ENCODE measurements around the gene LYPD5. TPM values are rescaled to one million over a fixed set of nuclear protein-coding genes. Genes with fewer than 3 reads are reported as not detected.

The LYPD5 gene
- total RNA-seq, 4 donors from 2014 or later = 2.1 to 5.2 (median 2.6) TPM; not detected in 1

GRCh38 chr19:43782311-43782660 is 20.0 kb downstream of the LYPD5 start:
- no peaks in the 10 kb centered on the region for H3K27me3 ChIP-seq
- intact Hi-C loops (cut with DNase I; ENCODE audit: low total_unique reads) (loop anchor here (5.0 kb wide), 1 partner anchor 35 kb away; no protein-coding TSS in a partner anchor), in situ Hi-C loops (cut with MboI; ENCODE audit: low pct_ligation_motif_present in 1 of 4, low pct_unique_long_range_greater_than_20kb in 1 of 4, low sequenced_read_pairs in 3 of 4) (no loop called here)
- peak overlapping the region in 3 of 4 donors; percentile 44 to 67 (median 47) for H3K27ac ChIP-seq
- TF ChIP-seq POLR2AphosphoS5 (IDR thresholded peaks at IDR 0.05) (no peak), CTCF (IDR thresholded peaks at IDR 0.05) (no peak), POLR2A (IDR thresholded peaks at IDR 0.05) (no peak), EP300 (IDR thresholded peaks at IDR 0.05; ENCODE audit: low read depth) (no peak)
- H3K4me3 ChIP-seq = no peak overlapping the region
- H3K36me3 ChIP-seq = no peaks in the 10 kb centered on the region
- H3K4me1 ChIP-seq = peaks cover 30 to 64% (median 49%) of the 10 kb centered on the region in 4 donors
- DNase-seq = no peak
- no peaks in the 10 kb centered on the region for H3K9me3 ChIP-seq
- WGBS, 2 donors (ENCODE audit: low coverage in 1 of 2) = 0 to 31% methylated on average over 1 to 8 of the region's 8 CpGs

- WGBS, 2 donors (ENCODE audit: low coverage in 1 of 2) = 75 to 77% methylated on average over 4 to 14 of the region's 14 CpGs
- DNase-seq = no peak
- Histone ChIP-seq H3K4me1 (peaks cover 30 to 68% (median 51%) of the 10 kb centered on the region in 4 donors), H3K27me3 (no peaks in the 10 kb centered on the region), H3K4me3 (no peak overlapping the region), H3K36me3 (no peaks in the 10 kb centered on the region), H3K9me3 (no peaks in the 10 kb centered on the region), H3K27ac (peak overlapping the region; percentile 82 to 86 (median 84))
- no peak for TF ChIP-seq CTCF (IDR thresholded peaks at IDR 0.05)
- no peak for TF ChIP-seq EP300 (IDR thresholded peaks at IDR 0.05; ENCODE audit: low read depth)
- no peak for TF ChIP-seq POLR2AphosphoS5 (IDR thresholded peaks at IDR 0.05)
- no peak for TF ChIP-seq POLR2A (IDR thresholded peaks at IDR 0.05)
- intact Hi-C loops (cut with DNase I; ENCODE audit: low total_unique reads) = loop anchor here (5.0 kb wide), 1 partner anchor 34 kb away; no protein-coding TSS in a partner anchor
- in situ Hi-C loops (cut with MboI; ENCODE audit: low pct_ligation_motif_present in 1 of 4, low pct_unique_long_range_greater_than_20kb in 1 of 4, low sequenced_read_pairs in 3 of 4) = no loop called here
Observed at GRCh38 chr19:43781630-43782310, 20.5 kb downstream of the LYPD5 start.

GRCh38 chr19:43780706-43781525 is 21.3 kb downstream of the LYPD5 start, which contains the start of gene KCNN4:
KCNN4 (minus strand) TSS chr19:43780973; CDS start chr19:43780861, 112 bp downstream.
- peak; percentile 88 for DNase-seq
- no peaks in the 10 kb centered on the region for H3K27me3 ChIP-seq
- peak within 1 kb of the TSS; percentile 82 to 86 (median 84) for H3K27ac ChIP-seq
- WGBS, 2 donors (ENCODE audit: low coverage in 1 of 2) = 6% methylated on average over 16 of the region's 19 CpGs; no CpG with 5 or more reads in 1 of the 2 donors
- in situ Hi-C loops (cut with MboI; ENCODE audit: low pct_ligation_motif_present in 1 of 4, low pct_unique_long_range_greater_than_20kb in 1 of 4, low sequenced_read_pairs in 3 of 4) (no loop called here), intact Hi-C loops (cut with DNase I; ENCODE audit: low total_unique reads) (loop anchor here (5.0 kb wide), 1 partner anchor 34 kb away; no protein-coding TSS in a partner anchor)
- peak; percentile 94 for TF ChIP-seq POLR2A (IDR thresholded peaks at IDR 0.05)
- no peak for TF ChIP-seq EP300 (IDR thresholded peaks at IDR 0.05; ENCODE audit: low read depth)
- TF ChIP-seq POLR2AphosphoS5 (IDR thresholded peaks at IDR 0.05) = peak; percentile 83 to 96 (median 96)
- peaks cover 34 to 75% (median 51%) of the 10 kb centered on the region in 4 donors for H3K4me1 ChIP-seq
- H3K36me3 ChIP-seq = no peaks in the 10 kb centered on the region
- H3K4me3 ChIP-seq = peak within 1 kb of the TSS in 3 of 4 donors; percentile 19 to 52 (median 43)
- no peaks in the 10 kb centered on the region for H3K9me3 ChIP-seq

- no peaks in the 10 kb centered on the region for H3K9me3 ChIP-seq
- intact Hi-C loops (cut with DNase I; ENCODE audit: low total_unique reads) = loop anchor here (5.0 kb wide), 1 partner anchor 33 kb away; no protein-coding TSS in a partner anchor
- H3K36me3 ChIP-seq = no peaks in the 10 kb centered on the region
- peaks cover 34 to 81% (median 52%) of the 10 kb centered on the region in 4 donors for H3K4me1 ChIP-seq
- peak overlapping the region in 3 of 4 donors; percentile 19 to 52 (median 43) for H3K4me3 ChIP-seq
- no peak for DNase-seq
- no peaks in the 10 kb centered on the region for H3K27me3 ChIP-seq
- in situ Hi-C loops (cut with MboI; ENCODE audit: low pct_ligation_motif_present in 1 of 4, low pct_unique_long_range_greater_than_20kb in 1 of 4, low sequenced_read_pairs in 3 of 4) = no loop called here
- TF ChIP-seq CTCF (IDR thresholded peaks at IDR 0.05) (peak in 2 of 5 experiments; percentile 31 to 55), EP300 (IDR thresholded peaks at IDR 0.05; ENCODE audit: low read depth) (no peak), POLR2AphosphoS5 (IDR thresholded peaks at IDR 0.05) (peak in 1 of 3 donors; percentile 19)
- H3K27ac ChIP-seq = peak overlapping the region; percentile 82 to 86 (median 84)
- WGBS, 2 donors (ENCODE audit: low coverage in 1 of 2) = 16% methylated on average over 3 of the region's 3 CpGs; no CpG with 5 or more reads in 1 of the 2 donors
Observed at GRCh38 chr19:43779820-43780219, 22.4 kb downstream of the LYPD5 start.

Data from transverse colon (tissue), 4 donors.